ENCODE measurements around the gene STX7. TPM values are rescaled to one million over a fixed set of nuclear protein-coding genes. Genes with fewer than 3 reads are reported as not detected.
"Not testable (repeated sequence)": the region's sequence is repeated elsewhere in the genome, so short reads cannot be mapped to it uniquely, and the experiment has no call there.

Gene STX7
- total RNA-seq (10 to 100 TPM; 23.4 to 51.5 (median 44.0) TPM), polyA plus RNA-seq (10 to 100 TPM; 21.3 to 57.2 TPM)
- long read RNA-seq, donor 1, full-length matches to known transcripts = 59 of 69 reads
- long read RNA-seq, donor 1, partial matches to known transcripts = 3 of 69 reads
- long read RNA-seq, donor 1, other reads (novel, unspliced or antisense) = 7 of 69 reads
- long read RNA-seq, donor 2, full-length matches to known transcripts = 11 of 11 reads
- long read RNA-seq, donor 2, partial matches to known transcripts = 0 of 11 reads
- long read RNA-seq, donor 2, other reads (novel, unspliced or antisense) = 0 of 11 reads
- long read RNA-seq, donor 3, full-length matches to known transcripts = 56 of 68 reads
- long read RNA-seq, donor 3, partial matches to known transcripts = 4 of 68 reads
- long read RNA-seq, donor 3, other reads (novel, unspliced or antisense) = 8 of 68 reads

- Histone ChIP-seq H3K9me3 (no peaks in the 10 kb centered on the region), H3K4me1 (ENCODE audit: insufficient read depth) (peaks cover 4% of the 10 kb centered on the region), H3K27me3 (no peaks in the 10 kb centered on the region), H3K36me3 (no peaks in the 10 kb centered on the region), H3K4me3 (peak within 1 kb of the TSS; percentile 72), H3K27ac (peak within 1 kb of the TSS; percentile 56 to 78)
- peak; percentile 87 to 91 (median 89) for DNase-seq
- intact Hi-C loops (cut with DNase I) = no loop called here
- WGBS, 3 donors = 0 to 1% (median 1%) methylated on average over 63 to 67 of the region's 67 CpGs
- TF ChIP-seq EP300 (IDR thresholded peaks at IDR 0.05) (no peak), POLR2A (IDR thresholded peaks at IDR 0.05) (peak; percentile 28)
Observed at GRCh38 chr6:132512638-132513632, at the start of gene STX7. Gene STX7, minus strand, starts transcription at chr6:132513116. Its CDS starts 9,586 bp downstream, at chr6:132503530.

- DNase-seq; H3K4me3 ChIP-seq; H3K9me3 ChIP-seq; intact Hi-C loops (cut with DNase I); H3K4me1 ChIP-seq (ENCODE audit: insufficient read depth); H3K27me3 ChIP-seq; H3K36me3 ChIP-seq; H3K27ac ChIP-seq: not testable (repeated sequence)
- 70 to 81% (median 74%) methylated on average over 3 of the region's 3 CpGs for WGBS, 3 donors
Observed at GRCh38 chr6:132560087-132560486, 47.2 kb upstream of the STX7 start.

- H3K9me3 ChIP-seq = no peaks in the 10 kb centered on the region
- intact Hi-C loops (cut with DNase I) = no loop called here
- no peaks in the 10 kb centered on the region for H3K4me1 ChIP-seq (ENCODE audit: insufficient read depth)
- no peaks in the 10 kb centered on the region for H3K27me3 ChIP-seq
- no peak for DNase-seq
- TF ChIP-seq POLR2A (IDR thresholded peaks at IDR 0.05) (no peak), EP300 (IDR thresholded peaks at IDR 0.05) (no peak), CTCF (IDR thresholded peaks at IDR 0.05) (no peak)
- WGBS, 3 donors = 78 to 91% (median 80%) methylated on average over 2 of the region's 2 CpGs
- H3K4me3 ChIP-seq = no peak within 1 kb of the TSS
- no peaks in the 10 kb centered on the region for H3K36me3 ChIP-seq
- H3K27ac ChIP-seq = no peak within 1 kb of the TSS
Observed at GRCh38 chr6:132552372-132552771, 39.5 kb upstream of the STX7 start, which contains the start of gene TAAR8. Gene TAAR8, plus strand, starts transcription at chr6:132552672. Its CDS starts 21 bp downstream, at chr6:132552693.

- Histone ChIP-seq H3K9me3 (no peaks in the 10 kb centered on the region), H3K4me3 (no peak overlapping the region), H3K27me3 (no peaks in the 10 kb centered on the region), H3K36me3 (no peaks in the 10 kb centered on the region), H3K4me1 (ENCODE audit: insufficient read depth) (no peaks in the 10 kb centered on the region), H3K27ac (no peak overlapping the region)
- TF ChIP-seq POLR2A (IDR thresholded peaks at IDR 0.05) = no peak
- intact Hi-C loops (cut with DNase I) = no loop called here
- 86 to 93% (median 90%) methylated on average over 4 of the region's 4 CpGs for WGBS, 3 donors
- no peak for DNase-seq
Observed at GRCh38 chr6:132551214-132551613, 38.3 kb upstream of the STX7 start.

- H3K9me3 ChIP-seq = no peaks in the 10 kb centered on the region
- WGBS, 3 donors = 77 to 82% (median 80%) methylated on average over 4 of the region's 4 CpGs
- no peak overlapping the region for H3K4me3 ChIP-seq
- no peak overlapping the region for H3K27ac ChIP-seq
- H3K36me3 ChIP-seq = no peaks in the 10 kb centered on the region
- DNase-seq = no peak
- TF ChIP-seq CTCF (IDR thresholded peaks at IDR 0.05) = no peak
- no peak for TF ChIP-seq POLR2A (IDR thresholded peaks at IDR 0.05)
- TF ChIP-seq EP300 (IDR thresholded peaks at IDR 0.05) = no peak
- H3K4me1 ChIP-seq (ENCODE audit: insufficient read depth) = no peaks in the 10 kb centered on the region
- intact Hi-C loops (cut with DNase I) = no loop called here
- no peaks in the 10 kb centered on the region for H3K27me3 ChIP-seq
Observed at GRCh38 chr6:132548746-132549463, 36.0 kb upstream of the STX7 start.
